GM23338 (cell line): ENCODE data around the gene NCCRP1. TPM values are rescaled to one million over a fixed set of nuclear protein-coding genes. Genes with fewer than 3 reads are reported as not detected.
A peak's percentile ranks its signal among the peaks of the same experiment; 100 is the strongest.

Experiments
- ATAC-seq: fragments of 200-7000 bp; cut with Tn5 transposase; 3 replicates; pipeline ENCODE4 v1.9.1; 2020
- DNase-seq: peaks from one replicate; pipeline ENCODE4 v3.0.0-alpha.2; 2015; ENCODE audit warnings: low spot score
- H2AFZ ChIP-seq: fragments of 200-600 bp; sonication (generic); 2 replicates; pipeline ENCODE4 v1.8.0; 2016; ENCODE audit warnings: antibody characterized with exemption, mild to moderate bottlenecking, moderate library complexity
- H3F3A ChIP-seq: fragments of 200-600 bp; sonication (generic); replicated peaks from 2 replicates; pipeline ENCODE4 v1.8.0; 2017; ENCODE audit warnings: antibody characterized with exemption, mixed run types, low read depth
- H3K27ac ChIP-seq: fragments of 200-600 bp; sonication (generic); 2 replicates; pipeline ENCODE4 v1.6.1; 2016; ENCODE audit warnings: low read depth
- H3K27me3 ChIP-seq: fragments of 200-600 bp; sonication (generic); 2 replicates; pipeline ENCODE4 v1.8.0; 2016; ENCODE audit warnings: mild to moderate bottlenecking, mixed run types, moderate library complexity; ENCODE audit not compliant: insufficient read depth
- H3K36me3 ChIP-seq: fragments of 200-600 bp; sonication (generic); 2 replicates; pipeline ENCODE4 v1.8.0; 2016; ENCODE audit warnings: mild to moderate bottlenecking; ENCODE audit not compliant: insufficient read depth
- H3K4me1 ChIP-seq: fragments of 200-600 bp; sonication (generic); 2 replicates; pipeline ENCODE4 v1.8.0; 2016; ENCODE audit warnings: mild to moderate bottlenecking, moderate library complexity; ENCODE audit not compliant: insufficient read depth
- H3K4me2 ChIP-seq: fragments of 200-600 bp; sonication (generic); 2 replicates; pipeline ENCODE4 v1.7.1; 2017; ENCODE audit warnings: mixed run types
- H3K4me3 ChIP-seq: fragments of 200-600 bp; sonication (generic); 2 replicates; pipeline ENCODE4 v1.6.1; 2016; ENCODE audit warnings: mixed run types
- H3K79me2 ChIP-seq: fragments of 200-600 bp; sonication (generic); replicated peaks from 2 replicates; pipeline ENCODE4 v1.8.0; 2017; ENCODE audit warnings: mild to moderate bottlenecking; ENCODE audit not compliant: insufficient read depth
- H3K9me2 ChIP-seq: fragments of 200-600 bp; sonication (generic); 2 replicates; pipeline ENCODE4 v1.8.0; 2017; ENCODE audit not compliant: insufficient read depth
- H4K20me1 ChIP-seq: fragments of 200-600 bp; sonication (generic); replicated peaks from 2 replicates; pipeline ENCODE4 v1.8.0; 2017; ENCODE audit warnings: mild to moderate bottlenecking; ENCODE audit not compliant: insufficient read depth
- H3K27ac Mint-ChIP-seq: 2 replicates; pipeline ENCODE4 v1.8.0; 2020; ENCODE audit warnings: inconsistent platforms, mild to moderate bottlenecking, moderate library complexity, mixed read lengths
- H3K27me3 Mint-ChIP-seq: 3 replicates; pipeline ENCODE4 v1.8.0; 2022; ENCODE audit warnings: low read depth, mild to moderate bottlenecking, moderate library complexity, mixed read lengths, inconsistent platforms; ENCODE audit not compliant: insufficient read depth, poor library complexity
- H3K36me3 Mint-ChIP-seq: 3 replicates; pipeline ENCODE4 v1.8.0; 2021; ENCODE audit warnings: low read depth, mild to moderate bottlenecking, inconsistent platforms, moderate library complexity, mixed read lengths
- H3K4me1 Mint-ChIP-seq: 3 replicates; pipeline ENCODE4 v1.8.0; 2020; ENCODE audit warnings: mild to moderate bottlenecking, inconsistent platforms, mixed read lengths
- H3K4me3 Mint-ChIP-seq: 3 replicates; pipeline ENCODE4 v1.8.0; 2021; ENCODE audit warnings: moderate library complexity, mild to moderate bottlenecking, inconsistent platforms, mixed read lengths
- H3K9me3 Mint-ChIP-seq: 3 replicates; pipeline ENCODE4 v1.8.0; 2020; ENCODE audit warnings: moderate library complexity, mild to moderate bottlenecking, inconsistent platforms, mixed read lengths
- CREB1 ChIP-seq: fragments of 250-450 bp; sonication (Bioruptor Pico); IDR thresholded peaks from 2 replicates; pipeline ENCODE4 v1.5.0; 2020; ENCODE audit warnings: low read depth, mild to moderate bottlenecking, moderate library complexity
- ETS1 ChIP-seq: IDR thresholded peaks from 2 replicates; pipeline ENCODE4 v1.6.1; 2016; ENCODE audit warnings: antibody characterized with exemption
- EZH2 ChIP-seq: fragments of 200-600 bp; sonication (generic); IDR thresholded peaks from one replicate; pipeline ENCODE4 v1.8.0; 2017; ENCODE audit warnings: antibody characterized with exemption, mild to moderate bottlenecking, low read depth; ENCODE audit not compliant: unreplicated experiment
- EZH2phosphoT487 ChIP-seq: fragments of 200-600 bp; sonication (generic); IDR thresholded peaks from one replicate; pipeline ENCODE4 v1.8.1; 2018; ENCODE audit warnings: antibody characterized with exemption; ENCODE audit not compliant: unreplicated experiment
- JUNB ChIP-seq: IDR thresholded peaks from one replicate; pipeline ENCODE4 v1.6.1; 2016; ENCODE audit warnings: antibody characterized with exemption; ENCODE audit not compliant: unreplicated experiment
- NANOG ChIP-seq: IDR thresholded peaks from 2 replicates; pipeline ENCODE4 v1.6.1; 2016; ENCODE audit warnings: antibody characterized with exemption, borderline replicate concordance
- POLR2AphosphoS5 ChIP-seq: IDR thresholded peaks from 2 replicates; pipeline ENCODE4 v1.6.1; 2016; ENCODE audit warnings: antibody characterized with exemption, low read depth
- REST ChIP-seq: IDR thresholded peaks from one replicate; pipeline ENCODE4 v1.6.1; 2018; ENCODE audit warnings: antibody characterized with exemption; ENCODE audit not compliant: unreplicated experiment
- STAT1 ChIP-seq: IDR thresholded peaks from one replicate; pipeline ENCODE4 v1.6.1; 2016; ENCODE audit warnings: antibody characterized with exemption; ENCODE audit not compliant: unreplicated experiment
- ZNF114 ChIP-seq: fragments of 250-450 bp; sonication (Bioruptor Pico); IDR thresholded peaks from 2 replicates; pipeline ENCODE4 v1.5.0; 2020; ENCODE audit warnings: mild to moderate bottlenecking, moderate library complexity
- ZNF331 ChIP-seq: fragments of 250-450 bp; sonication (Bioruptor Pico); IDR thresholded peaks from 2 replicates; pipeline ENCODE4 v1.5.0; 2020; ENCODE audit warnings: low read depth, mild to moderate bottlenecking, moderate library complexity
- polyA plus RNA-seq: library from polyadenylated mRNA; unstranded; fragments of >200 nt; fragmentation: Nextera tagmentation; extraction: Ambion mirVana; gene quantifications from 2 replicates; pipeline ENCODE4 v1.2.1, GENCODE V29; 2016
- total RNA-seq: library from RNA; depleted of rRNA; stranded (reverse); fragments of >200 nt; shearing (Covaris generic); gene quantifications from 2 replicates; pipeline ENCODE4 v1.2.3, GENCODE V29; 2014
- TF ChIP-seq, protein P1 (sequence below), 2 experiments: fragments of 200-600 bp in 1 of 2; sonication (generic) in 1 of 2; conservative IDR thresholded peaks; 2 replicates each; pipeline versions ENCODE4 v1.5.1 to v1.6.1; 2016 to 2017; ENCODE audit warnings: antibody characterized with exemption in 2 of 2, low read depth in 2 of 2, mild to moderate bottlenecking in 2 of 2, moderate library complexity in 1 of 2

NCCRP1 gene
- total and polyA plus RNA-seq, 2 experiments from 2014 or later, result 3.6 to 6.2 TPM

DNA sequence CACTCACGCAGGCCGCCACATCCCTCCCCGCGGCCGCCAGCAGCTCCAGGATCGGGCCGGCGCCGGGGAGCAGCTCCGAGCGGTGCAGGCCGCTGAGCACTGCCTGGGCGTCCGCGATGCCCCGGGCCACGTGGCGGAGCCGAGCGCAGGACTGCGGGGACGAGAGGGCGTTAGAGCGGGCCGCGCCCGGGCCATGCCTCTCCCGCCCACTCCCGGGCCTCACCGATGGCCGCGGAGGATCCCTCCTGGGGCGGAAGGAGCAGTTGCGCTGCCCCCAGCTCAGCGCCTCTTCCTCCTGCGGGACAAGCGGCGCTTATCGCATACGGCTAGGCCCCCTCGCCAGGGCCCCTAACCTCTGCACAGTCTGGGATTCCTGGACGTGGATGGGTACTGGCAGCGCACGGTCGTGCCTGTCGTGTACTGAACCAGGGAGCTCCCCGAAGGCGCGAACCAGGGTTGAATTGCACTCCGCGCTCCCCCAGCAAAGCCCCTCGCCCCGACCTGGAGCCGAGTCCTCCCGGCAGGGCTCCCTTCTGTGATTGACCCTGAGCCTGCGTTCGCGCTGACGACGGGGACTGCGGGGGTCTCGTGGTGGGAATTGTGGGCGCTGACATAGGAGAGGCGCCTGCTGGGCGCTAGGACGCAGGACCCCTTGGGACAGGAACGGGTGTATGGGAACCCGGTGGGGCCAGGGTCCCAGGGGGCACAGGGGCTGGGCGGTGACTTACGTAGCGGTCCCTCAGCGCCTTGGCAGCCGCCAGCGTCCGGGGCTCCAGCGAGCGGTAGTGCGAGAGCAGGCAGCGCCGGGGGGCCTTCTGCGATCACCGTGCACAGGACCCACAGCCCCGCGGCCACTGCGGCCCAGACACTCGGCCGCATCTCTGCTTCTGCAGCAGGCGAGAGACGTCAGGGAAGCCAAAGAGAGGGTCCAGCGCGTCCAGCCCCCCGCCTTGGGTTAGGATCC, 51.2 kb downstream of the NCCRP1 start:
- Histone ChIP-seq H3F3A (no peaks in the 10 kb centered on the region), H4K20me1 (peaks cover 2% of the 10 kb centered on the region; the same call in 1 of the 2 replicates), H3K4me3 (peak overlapping the region; percentile 55), H3K27me3 (peaks cover 67% of the 10 kb centered on the region), H3K9me2 (no peaks in the 10 kb centered on the region), H3K36me3 (no peaks in the 10 kb centered on the region), H3K4me2 (peak overlapping the region; percentile 84), H3K79me2 (no peaks in the 10 kb centered on the region), H3K27ac (no peak overlapping the region), H2AFZ (peak overlapping the region; percentile 93), H3K4me1 (no peaks in the 10 kb centered on the region; the same call in 1 of the 2 replicates)
- Mint-ChIP-seq H3K27me3 (peaks cover 44% of the 10 kb centered on the region), H3K27ac (no peak overlapping the region), H3K4me1 (peaks cover 2% of the 10 kb centered on the region; the same call in 1 of the 3 replicates), H3K36me3 (no peaks in the 10 kb centered on the region; the same call in 2 of the 3 replicates), H3K9me3 (no peaks in the 10 kb centered on the region; the same call in 2 of the 3 replicates), H3K4me3 (peak overlapping the region; percentile 51)
- no peak for TF ChIP-seq EZH2phosphoT487
- TF ChIP-seq, protein P1, sequence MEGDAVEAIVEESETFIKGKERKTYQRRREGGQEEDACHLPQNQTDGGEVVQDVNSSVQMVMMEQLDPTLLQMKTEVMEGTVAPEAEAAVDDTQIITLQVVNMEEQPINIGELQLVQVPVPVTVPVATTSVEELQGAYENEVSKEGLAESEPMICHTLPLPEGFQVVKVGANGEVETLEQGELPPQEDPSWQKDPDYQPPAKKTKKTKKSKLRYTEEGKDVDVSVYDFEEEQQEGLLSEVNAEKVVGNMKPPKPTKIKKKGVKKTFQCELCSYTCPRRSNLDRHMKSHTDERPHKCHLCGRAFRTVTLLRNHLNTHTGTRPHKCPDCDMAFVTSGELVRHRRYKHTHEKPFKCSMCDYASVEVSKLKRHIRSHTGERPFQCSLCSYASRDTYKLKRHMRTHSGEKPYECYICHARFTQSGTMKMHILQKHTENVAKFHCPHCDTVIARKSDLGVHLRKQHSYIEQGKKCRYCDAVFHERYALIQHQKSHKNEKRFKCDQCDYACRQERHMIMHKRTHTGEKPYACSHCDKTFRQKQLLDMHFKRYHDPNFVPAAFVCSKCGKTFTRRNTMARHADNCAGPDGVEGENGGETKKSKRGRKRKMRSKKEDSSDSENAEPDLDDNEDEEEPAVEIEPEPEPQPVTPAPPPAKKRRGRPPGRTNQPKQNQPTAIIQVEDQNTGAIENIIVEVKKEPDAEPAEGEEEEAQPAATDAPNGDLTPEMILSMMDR (conservative IDR thresholded peaks at IDR 0.05; ENCODE audit: low read depth in 2 of 2), result no peak
- TF ChIP-seq EZH2, result peak; percentile 82
- ATAC-seq (peak; percentile 68), DNase-seq (peak; percentile 60)

GRCh38 chr19:39248806-39249205, 52.0 kb downstream of the NCCRP1 start, which contains the start of gene IFNL4:
Gene IFNL4, minus strand, starts transcription at chr19:39248856.
- Mint-ChIP-seq H3K27me3 (peaks cover 46% of the 10 kb centered on the region), H3K9me3 (no peaks in the 10 kb centered on the region; the same call in 2 of the 3 replicates), H3K27ac (no peak within 1 kb of the TSS), H3K4me1 (no peaks in the 10 kb centered on the region; the same call in 2 of the 3 replicates), H3K4me3 (peak within 1 kb of the TSS; percentile 51), H3K36me3 (no peaks in the 10 kb centered on the region)
- Histone ChIP-seq H3K4me2 (peak within 1 kb of the TSS; percentile 84), H2AFZ (peak within 1 kb of the TSS; percentile 93), H3K79me2 (no peaks in the 10 kb centered on the region), H3K9me2 (no peaks in the 10 kb centered on the region), H4K20me1 (peaks cover 2% of the 10 kb centered on the region; the same call in 1 of the 2 replicates), H3K27me3 (peaks cover 67% of the 10 kb centered on the region), H3K4me1 (no peaks in the 10 kb centered on the region; the same call in 1 of the 2 replicates), H3K36me3 (no peaks in the 10 kb centered on the region), H3F3A (no peaks in the 10 kb centered on the region), H3K4me3 (peak within 1 kb of the TSS; percentile 55), H3K27ac (no peak within 1 kb of the TSS)
- no peak for TF ChIP-seq POLR2AphosphoS5
- TF ChIP-seq REST, result no peak
- TF ChIP-seq CREB1 (CRISPR knock-in tag), result no peak
- no peak for TF ChIP-seq EZH2
- TF ChIP-seq, protein P1 (conservative IDR thresholded peaks at IDR 0.05; ENCODE audit: low read depth in 2 of 2), result no peak
- TF ChIP-seq STAT1, result no peak
- TF ChIP-seq ZNF331 (CRISPR knock-in tag), result no peak
- no peak for TF ChIP-seq ETS1
- no peak for TF ChIP-seq EZH2phosphoT487
- no peak for TF ChIP-seq NANOG
- no peak for TF ChIP-seq ZNF114 (CRISPR knock-in tag)
- TF ChIP-seq JUNB, result no peak
- ATAC-seq, result no peak
- DNase-seq, result no peak
